ENCODE data around the gene KAZN.

DNA sequence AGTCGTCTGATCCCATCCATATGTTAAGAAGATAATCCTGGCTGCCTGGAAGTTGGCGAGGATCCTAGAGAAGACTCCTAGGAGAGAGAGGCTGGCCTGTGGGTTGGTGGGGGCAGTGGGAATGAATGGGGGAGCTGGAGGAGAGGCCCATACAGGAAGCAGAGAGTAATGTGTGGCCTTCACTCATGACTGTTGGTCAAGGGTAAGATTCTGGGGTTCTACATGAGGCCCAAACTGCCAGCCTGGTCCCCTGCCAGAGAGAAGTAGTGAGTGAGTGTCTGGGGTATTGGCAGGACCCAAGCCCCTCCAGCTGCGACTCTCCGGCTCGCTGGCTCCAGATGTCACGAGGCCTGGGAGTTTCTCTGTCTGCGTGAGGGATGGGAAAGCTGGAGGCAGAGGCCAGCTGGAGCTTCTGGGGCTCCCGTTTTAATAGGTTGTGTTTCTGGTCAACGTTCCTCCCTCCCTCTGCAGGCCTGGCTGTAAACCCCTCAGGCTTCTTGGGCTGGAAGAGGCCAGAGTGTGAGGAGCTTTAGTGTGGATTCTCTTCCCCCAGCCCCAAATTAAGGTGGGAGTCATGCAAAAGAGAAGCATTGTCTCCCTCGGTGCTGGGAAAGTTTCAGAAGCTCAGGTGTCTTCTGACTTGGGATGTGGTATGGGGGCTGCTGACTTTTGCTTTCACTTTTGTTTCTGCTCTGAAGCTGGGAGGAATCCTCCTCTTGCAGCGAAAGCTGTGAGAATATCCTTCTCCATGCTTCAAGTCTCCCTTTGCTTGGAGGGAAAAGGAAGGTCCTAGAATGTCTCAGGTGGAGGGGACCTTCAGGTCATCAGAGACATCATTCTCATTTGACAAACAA is 557.6 kb downstream of the KAZN start:
- TF ChIP-seq CTCF (IDR thresholded peaks at IDR 0.05) (no peak), POLR2A (IDR thresholded peaks at IDR 0.05) (no peak)
